Measurements from ENCODE around the gene ZBBX.

Gene ZBBX

GRCh38 chr3:167209011-167209410 is 171.1 kb downstream of the ZBBX start:
- no peaks in the 10 kb centered on the region for H3K4me1 Mint-ChIP-seq
- DNase-seq: no peak

GRCh38 chr3:167203062-167203461 is 177.0 kb downstream of the ZBBX start:
- Mint-ChIP-seq H3K9me3 (no peaks in the 10 kb centered on the region), H3K36me3 (ENCODE audit: low read depth) (no peaks in the 10 kb centered on the region), H3K4me1 (no peaks in the 10 kb centered on the region), H3K27ac (no peak overlapping the region), H3K4me3 (no peak overlapping the region), H3K27me3 (ENCODE audit: low read depth, poor library complexity) (no peaks in the 10 kb centered on the region)
- TF ChIP-seq CTCF (IDR thresholded peaks at IDR 0.05): no peak
- no peak for DNase-seq

More at GRCh38 chr3:167209011-167209410, 171.1 kb downstream of the ZBBX start:
- Mint-ChIP-seq H3K27me3 (ENCODE audit: low read depth, poor library complexity) (peaks cover 3% of the 10 kb centered on the region), H3K27ac (no peak overlapping the region), H3K36me3 (ENCODE audit: low read depth) (no peaks in the 10 kb centered on the region), H3K9me3 (no peaks in the 10 kb centered on the region), H3K4me3 (no peak overlapping the region)
- no peak for TF ChIP-seq CTCF (IDR thresholded peaks at IDR 0.05)

GRCh38 chr3:167198949-167199600 is 181.0 kb downstream of the ZBBX start:
- Mint-ChIP-seq H3K4me1 (no peaks in the 10 kb centered on the region), H3K27ac (no peak overlapping the region), H3K4me3 (no peak overlapping the region), H3K9me3 (no peaks in the 10 kb centered on the region), H3K36me3 (ENCODE audit: low read depth) (no peaks in the 10 kb centered on the region), H3K27me3 (ENCODE audit: low read depth, poor library complexity) (peaks cover 2% of the 10 kb centered on the region)
- no peak for TF ChIP-seq CTCF (IDR thresholded peaks at IDR 0.05)
- no peak for DNase-seq

Measured in nephron progenitor cell (in vitro differentiated cells).